K562 (cell line): ENCODE measurements around the gene REG4. TPM values are rescaled to one million over a fixed set of nuclear protein-coding genes. Genes with fewer than 3 reads are reported as not detected.

ENCODE experiments used
- ATAC-seq: fragments of 200-7000 bp; cut with Tn5 transposase; 3 replicates; pipeline ENCODE4 v1.9.1; 2020; ENCODE audit warnings: moderate library complexity
- BruUV-seq: library from RNA; stranded (reverse); fragments of 400-500 nt; replicated peaks from 2 replicates; lab custom pipeline; 2021; lab: Mats Ljungman, UMichigan
- CTCF ChIA-PET: fragments of 300-600 bp; formaldehyde crosslinking; extraction: SDS; loops from one replicate; lab custom pipeline; 2021; ENCODE audit warnings: low intra/inter-chr PET ratio; lab: Yijun Ruan, JAX
- POLR2A ChIA-PET: fragments of 300-600, 350-650 bp; sonication (Branson Sonifier 250); formaldehyde crosslinking; extraction: SDS; loops from one replicate; lab custom pipeline; 2021; ENCODE audit warnings: antibody characterized with exemption, inconsistent platforms; lab: Yijun Ruan, JAX
- DNase-seq, 4 experiments: peaks; one replicate each; pipeline versions ENCODE4 v3.0.0 to v3.0.0-alpha.2; 2011 to 2018; ENCODE audit warnings: low spot score in 3 of 4, mixed read lengths in 3 of 4; ENCODE audit errors: extremely low read depth in 1 of 4
- FAIRE-seq: peaks from 2 replicates; lab custom pipeline; 2011; peaks lifted over from hg19 to GRCh38; lab: Jason Lieb, UNC
- H2AFZ ChIP-seq: 2 replicates; pipeline ENCODE4 v1.6.0; 2011; ENCODE audit warnings: low read depth, low read length, control low read depth, inconsistent platforms
- H3K27ac ChIP-seq: fragments of 200-600 bp; 3 replicates; pipeline ENCODE4 v1.8.0; 2011; ENCODE audit warnings: low read depth, mild to moderate bottlenecking, control low read depth, inconsistent platforms, low read length, moderate library complexity, mixed read lengths; ENCODE audit errors: extremely low read depth
- H3K27me3 ChIP-seq, 2 experiments: fragments of 300-600 bp in 1 of 2; 2 replicates in 1 of 2; 3 replicates in 1 of 2; pipeline versions ENCODE4 v1.6.0 to v1.8.0; 2011; ENCODE audit warnings: inconsistent platforms in 2 of 2, low read length in 2 of 2, mild to moderate bottlenecking in 1 of 2, mixed read lengths in 1 of 2, moderate library complexity in 1 of 2; ENCODE audit not compliant: control insufficient read depth in 2 of 2, insufficient read depth in 2 of 2
- H3K36me3 ChIP-seq: fragments of 300-600 bp; 3 replicates; pipeline ENCODE4 v1.8.0; 2011; ENCODE audit warnings: mild to moderate bottlenecking, low read length, inconsistent platforms; ENCODE audit not compliant: control insufficient read depth, insufficient read depth
- H3K4me1 ChIP-seq, 2 experiments: fragments of 200-600 bp in 1 of 2; replicated peaks in 1 of 2; 2 replicates in 1 of 2; 3 replicates in 1 of 2; pipeline versions ENCODE4 v1.5.1 to v1.8.0; 2011; ENCODE audit warnings: inconsistent platforms in 2 of 2, low read length in 2 of 2, mild to moderate bottlenecking in 1 of 2, mixed read lengths in 1 of 2, moderate library complexity in 1 of 2; ENCODE audit not compliant: control insufficient read depth in 2 of 2, insufficient read depth in 2 of 2
- H3K4me2 ChIP-seq: 2 replicates; pipeline ENCODE4 v1.6.1; 2011; ENCODE audit warnings: low read length, control low read depth, inconsistent platforms, mixed read lengths; ENCODE audit not compliant: insufficient read depth
- H3K4me3 ChIP-seq: fragments of 200-600 bp; sonication (generic), shearing (Covaris generic); 2 replicates; pipeline ENCODE4 v1.5.1; 2016; ENCODE audit warnings: control low read depth, inconsistent platforms
- H3K79me2 ChIP-seq: fragments of 200-600 bp; 3 replicates; pipeline ENCODE4 v1.8.0; 2011; ENCODE audit warnings: low read length, inconsistent platforms; ENCODE audit not compliant: control insufficient read depth, insufficient read depth
- H3K9ac ChIP-seq, 2 experiments: 2 replicates each; pipeline versions ENCODE4 v1.6.0 to v1.6.1; 2011; ENCODE audit warnings: low read depth in 2 of 2, low read length in 2 of 2, control low read depth in 1 of 2, inconsistent platforms in 1 of 2, mild to moderate bottlenecking in 1 of 2, mixed read lengths in 1 of 2; ENCODE audit not compliant: insufficient read depth in 1 of 2
- H3K9me1 ChIP-seq: one replicate; pipeline ENCODE4 v1.6.0; 2011; ENCODE audit warnings: inconsistent platforms, mild to moderate bottlenecking, low read length, moderate library complexity; ENCODE audit not compliant: control insufficient read depth, insufficient read depth
- H3K9me3 ChIP-seq: replicated peaks from 2 replicates; pipeline ENCODE4 v1.5.1; 2011; ENCODE audit warnings: low read depth, low read length, inconsistent platforms; ENCODE audit not compliant: control insufficient read depth, insufficient read depth
- H4K20me1 ChIP-seq: replicated peaks from 2 replicates; pipeline ENCODE4 v1.6.1; 2011; ENCODE audit warnings: low read length, inconsistent platforms, mixed read lengths; ENCODE audit not compliant: control insufficient read depth, insufficient read depth
- HES1 ChIP-seq: fragments of 450-650 bp; IDR thresholded peaks from 2 replicates; pipeline ENCODE4 v1.6.1; 2016; ENCODE audit warnings: low read depth, mild to moderate bottlenecking, moderate library complexity
- PHB ChIP-seq: fragments of 250-450 bp; sonication (Bioruptor Pico); IDR thresholded peaks from 2 replicates; pipeline ENCODE4 v1.5.0; 2021
- PTRF ChIP-seq: fragments of 450-650 bp; IDR thresholded peaks from 2 replicates; pipeline ENCODE4 v1.6.1; 2016; ENCODE audit warnings: mild to moderate bottlenecking, missing genetic modification characterization, missing compliant biosample characterization
- ZNF830 ChIP-seq: fragments of 250-450 bp; sonication (Bioruptor Pico); IDR thresholded peaks from 2 replicates; pipeline ENCODE4 v1.5.0; 2021; ENCODE audit warnings: mild to moderate bottlenecking
- WGBS: fragments of 100-300 bp; shearing (Covaris generic); methylation state at CpG from one replicate; pipeline ENCODE4 v1.1.6; 2016; ENCODE audit warnings: low coverage, mixed read lengths; ENCODE audit not compliant: insufficient coverage; ENCODE audit errors: missing lambda C conversion rate; 5-methylcytosine and 5-hydroxymethylcytosine counted together
- in situ Hi-C: fragments of 300-500 bp; cut with MboI; formaldehyde crosslinking; loops from 4 replicates; pipeline ENCODE4 v1.15.0; 2018; ENCODE audit warnings: inconsistent platforms, mixed read lengths
- intact Hi-C: fragments of 100-400 bp; cut with micrococcal nuclease; formaldehyde crosslinking; loops from 2 replicates; pipeline ENCODE4 v1.14.2; 2022
- polyA plus RNA-seq, 8 experiments: library from polyadenylated mRNA; depleted of rRNA in 4 of 8; stranded (reverse) in 5 of 8; unstranded in 3 of 8; fragments of >200 nt; fragmentation: Nextera tagmentation in 2 of 8; fragmentation: Illumina TruSeq in 1 of 8; extraction: Ambion mirVana in 2 of 8; extraction: Trizol in 1 of 8; gene quantifications; 2 replicates each; pipeline versions ENCODE4 v1.2.1 to v1.2.3, GENCODE V29; 2011 to 2014; ENCODE audit warnings: inconsistent platforms in 1 of 8, missing spikeins in 1 of 8
- total RNA-seq, 7 experiments: library from RNA; depleted of rRNA in 6 of 7; stranded (reverse); fragments of >200 nt in 6 of 7; fragmentation: Illumina TruSeq in 2 of 7; extraction: Trizol in 2 of 7; gene quantifications; 2 replicates each; pipeline versions ENCODE4 v1.2.1 to v1.2.3, GENCODE V29; 2011 to 2021; ENCODE audit warnings: low replicate concordance in 1 of 7
- TF ChIP-seq, protein P1 (sequence below): fragments of 250-450 bp; sonication (Bioruptor Pico); IDR thresholded peaks from 2 replicates; pipeline ENCODE4 v1.4.0; 2020; ENCODE audit warnings: mild to moderate bottlenecking

The REG4 gene
- total and polyA plus RNA-seq, 9 of the 15 experiments (the other 6 are each of a cell fraction or from before 2014, with no cell fraction given), result not detected

- in situ Hi-C loops, result no loop called here
- no peak for DNase-seq
- Histone ChIP-seq H2AFZ (no peak overlapping the region), H3K4me1 (peaks cover 0 to 17% of the 10 kb centered on the region in 2 experiments; a peak in 2 of 5 replicates), H3K79me2 (no peaks in the 10 kb centered on the region), H3K4me2 (no peak overlapping the region), H3K9me1 (no peaks in the 10 kb centered on the region), H3K27me3 (peaks cover 0 to 14% of the 10 kb centered on the region in 2 experiments; a peak in 2 of 5 replicates), H3K4me3 (no peak overlapping the region), H3K36me3 (no peaks in the 10 kb centered on the region), H3K9me3 (no peaks in the 10 kb centered on the region), H3K27ac (no peak overlapping the region), H4K20me1 (no peaks in the 10 kb centered on the region), H3K9ac (no peak overlapping the region)
- no peak for ATAC-seq
- CTCF ChIA-PET, result no interaction called here
- FAIRE-seq, result no peak
- POLR2A ChIA-PET, result interaction anchor here (0.5 kb wide), 1 partner anchor 79 kb away, joined by 3 read pairs; no protein-coding TSS in a partner anchor
- TF ChIP-seq PTRF (tag) (no peak), ZNF830 (no peak), HES1 (no peak), PHB (no peak)
- TF ChIP-seq, protein P1, sequence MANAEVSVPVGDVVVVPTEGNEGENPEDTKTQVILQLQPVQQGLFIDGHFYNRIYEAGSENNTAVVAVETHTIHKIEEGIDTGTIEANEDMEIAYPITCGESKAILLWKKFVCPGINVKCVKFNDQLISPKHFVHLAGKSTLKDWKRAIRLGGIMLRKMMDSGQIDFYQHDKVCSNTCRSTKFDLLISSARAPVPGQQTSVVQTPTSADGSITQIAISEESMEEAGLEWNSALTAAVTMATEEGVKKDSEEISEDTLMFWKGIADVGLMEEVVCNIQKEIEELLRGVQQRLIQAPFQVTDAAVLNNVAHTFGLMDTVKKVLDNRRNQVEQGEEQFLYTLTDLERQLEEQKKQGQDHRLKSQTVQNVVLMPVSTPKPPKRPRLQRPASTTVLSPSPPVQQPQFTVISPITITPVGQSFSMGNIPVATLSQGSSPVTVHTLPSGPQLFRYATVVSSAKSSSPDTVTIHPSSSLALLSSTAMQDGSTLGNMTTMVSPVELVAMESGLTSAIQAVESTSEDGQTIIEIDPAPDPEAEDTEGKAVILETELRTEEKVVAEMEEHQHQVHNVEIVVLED (CRISPR knock-in tag), result no peak
- 23% methylated on average over 2 of the region's 2 CpGs for WGBS
- intact Hi-C loops, result no loop called here
- no TSS peak for BruUV-seq
Observed at GRCh38 chr1:119818181-119818580, 6.9 kb upstream of the REG4 start.
